PC-3 (cell line): Measurements from ENCODE around the gene HP1BP3. TPM values are rescaled to one million over a fixed set of nuclear protein-coding genes. Genes with fewer than 3 reads are reported as not detected.

Experiments
- ATAC-seq: fragments of 200-7000 bp; cut with Tn5 transposase; 2 replicates; pipeline ENCODE4 v1.9.1; 2020; ENCODE audit warnings: mild to moderate bottlenecking, moderate library complexity
- BruUV-seq: library from RNA; stranded (reverse); fragments of 400-500 nt; replicated peaks from 2 replicates; lab custom pipeline; 2021; lab: Mats Ljungman, UMichigan
- CTCF ChIA-PET: fragments of 300-600 bp; sonication (Branson Sonifier 250); formaldehyde crosslinking; loops from one replicate; lab custom pipeline; 2022; ENCODE audit warnings: antibody characterized with exemption; lab: Charles Lee
- POLR2A ChIA-PET: fragments of 300-600 bp; sonication (Branson Sonifier 250); formaldehyde crosslinking; loops from one replicate; lab custom pipeline; 2022; ENCODE audit warnings: antibody characterized with exemption; ENCODE audit not compliant: unreplicated experiment; lab: Charles Lee
- DNase-seq: peaks from one replicate; pipeline ENCODE4 v3.0.0-alpha.2; 2015
- H2AFZ ChIP-seq: fragments of 300-600 bp; sonication (generic); 2 replicates; pipeline ENCODE4 v1.6.0; 2016; ENCODE audit warnings: antibody characterized with exemption, low read length
- H3F3A ChIP-seq: fragments of 300-600 bp; sonication (generic); one replicate; pipeline ENCODE4 v1.6.0; 2017; ENCODE audit warnings: antibody characterized with exemption, low read length, control low read depth, mild to moderate bottlenecking; ENCODE audit not compliant: unreplicated experiment
- H3K27ac ChIP-seq: fragments of 300-600 bp; sonication (generic); 2 replicates; pipeline ENCODE4 v1.5.1; 2016; ENCODE audit warnings: mild to moderate bottlenecking, low read length
- H3K27me3 ChIP-seq: fragments of 300-600 bp; sonication (generic); 2 replicates; pipeline ENCODE4 v1.6.1; 2016; ENCODE audit warnings: low read length, mixed read lengths
- H3K36me3 ChIP-seq: fragments of 300-600 bp; sonication (generic); 2 replicates; pipeline ENCODE4 v1.6.1; 2016; ENCODE audit warnings: low read depth, mixed run types, low read length, mixed read lengths
- H3K4me1 ChIP-seq: fragments of 300-600 bp; sonication (generic); 2 replicates; pipeline ENCODE4 v1.5.1; 2016; ENCODE audit warnings: low read length; ENCODE audit not compliant: insufficient read depth
- H3K4me2 ChIP-seq: fragments of 300-600 bp; sonication (generic); 2 replicates; pipeline ENCODE4 v1.6.0; 2016; ENCODE audit warnings: low read length
- H3K4me3 ChIP-seq: fragments of 300-600 bp; sonication (generic); 2 replicates; pipeline ENCODE4 v1.5.1; 2016; ENCODE audit warnings: mild to moderate bottlenecking, low read length, mixed read lengths
- H3K79me2 ChIP-seq: fragments of 300-600 bp; sonication (generic); 2 replicates; pipeline ENCODE4 v1.6.1; 2017; ENCODE audit warnings: low read length, mixed read lengths
- H3K9ac ChIP-seq: fragments of 300-600 bp; sonication (generic); 2 replicates; pipeline ENCODE4 v1.6.0; 2016; ENCODE audit warnings: mild to moderate bottlenecking, low read length
- H3K9me2 ChIP-seq: fragments of 300-600 bp; sonication (generic); replicated peaks from 2 replicates; pipeline ENCODE4 v1.6.1; 2016; ENCODE audit warnings: mixed run types, low read length, mixed read lengths
- H3K9me3 ChIP-seq: fragments of 300-600 bp; sonication (generic); 2 replicates; pipeline ENCODE4 v1.6.1; 2016; ENCODE audit warnings: low read length, mixed read lengths
- H4K20me1 ChIP-seq: fragments of 300-600 bp; sonication (generic); 2 replicates; pipeline ENCODE4 v1.6.1; 2016; ENCODE audit warnings: low read length, mixed read lengths
- CTCF ChIP-seq: fragments of 300-600 bp; sonication (generic); conservative IDR thresholded peaks from 2 replicates; pipeline ENCODE4 v1.5.1; 2017; ENCODE audit warnings: antibody characterized with exemption, low read depth, mild to moderate bottlenecking, low read length
- EZH2 ChIP-seq: fragments of 300-600 bp; sonication (generic); IDR thresholded peaks from one replicate; pipeline ENCODE4 v1.6.1; 2017; ENCODE audit warnings: antibody characterized with exemption, mild to moderate bottlenecking, low read length; ENCODE audit not compliant: unreplicated experiment
- EZH2phosphoT487 ChIP-seq: fragments of 300-600 bp; sonication (generic); IDR thresholded peaks from 2 replicates; pipeline ENCODE4 v1.6.1; 2018; ENCODE audit warnings: mild to moderate bottlenecking, antibody characterized with exemption, low read length, borderline replicate concordance
- intact Hi-C: fragments of 100-400 bp; cut with micrococcal nuclease; formaldehyde crosslinking; loops from 2 replicates; pipeline ENCODE4 v1.9.0; 2023
- total RNA-seq: library from RNA; depleted of rRNA; stranded (reverse); fragments of >200 nt; gene quantifications from 2 replicates; pipeline ENCODE4 v1.2.3, GENCODE V29; 2014

Gene HP1BP3
- total RNA-seq, 1 experiment from 2014 or later: 243 TPM

GRCh38 chr1:20775700-20776099 is 11.4 kb downstream of the HP1BP3 start:
- Histone ChIP-seq H4K20me1 (peaks cover 44% of the 10 kb centered on the region), H3K9me2 (no peaks in the 10 kb centered on the region), H3K4me3 (no peak overlapping the region), H3K4me2 (no peak overlapping the region), H3K79me2 (peaks cover 67% of the 10 kb centered on the region), H3K4me1 (no peaks in the 10 kb centered on the region; the same call in 1 of the 2 replicates), H2AFZ (no peak overlapping the region), H3K9me3 (no peaks in the 10 kb centered on the region), H3K27me3 (no peaks in the 10 kb centered on the region), H3K9ac (no peak overlapping the region), H3K36me3 (peaks cover 88% of the 10 kb centered on the region), H3F3A (no peaks in the 10 kb centered on the region), H3K27ac (no peak overlapping the region)
- ChIA-PET POLR2A (no interaction called here), CTCF (no interaction called here)
- TF ChIP-seq EZH2 (no peak), EZH2phosphoT487 (no peak), CTCF (no peak)
- ATAC-seq (no peak), DNase-seq (no peak)
- intact Hi-C loops: no loop called here
- BruUV-seq: no TSS peak

GRCh38 chr1:20771780-20772179 is 15.3 kb downstream of the HP1BP3 start:
- peaks cover 29% of the 10 kb centered on the region for H3K79me2 ChIP-seq
- no peaks in the 10 kb centered on the region for H3K9me2 ChIP-seq
- no peaks in the 10 kb centered on the region for H3K27me3 ChIP-seq
- ATAC-seq (no peak), DNase-seq (no peak)
- H2AFZ ChIP-seq: no peak overlapping the region
- peaks cover 91% of the 10 kb centered on the region for H3K36me3 ChIP-seq
- H3K4me2 ChIP-seq: no peak overlapping the region
- no peaks in the 10 kb centered on the region; the same call in 1 of the 2 replicates for H3K4me1 ChIP-seq
- no peak overlapping the region for H3K27ac ChIP-seq
- ChIA-PET POLR2A (no interaction called here), CTCF (no interaction called here)
- H3K9me3 ChIP-seq: no peaks in the 10 kb centered on the region
- H4K20me1 ChIP-seq: peaks cover 17% of the 10 kb centered on the region
- BruUV-seq: no TSS peak
- no peaks in the 10 kb centered on the region for H3F3A ChIP-seq
- intact Hi-C loops: no loop called here
- no peak overlapping the region for H3K9ac ChIP-seq
- no peak overlapping the region for H3K4me3 ChIP-seq
- TF ChIP-seq CTCF (no peak), EZH2phosphoT487 (no peak), EZH2 (no peak)

GRCh38 chr1:20770314-20771087 is 16.6 kb downstream of the HP1BP3 start:
- H3K36me3 ChIP-seq: peaks cover 90% of the 10 kb centered on the region
- H3K4me3 ChIP-seq: no peak overlapping the region
- peaks cover 20% of the 10 kb centered on the region for H3K79me2 ChIP-seq
- H3F3A ChIP-seq: no peaks in the 10 kb centered on the region
- no peaks in the 10 kb centered on the region for H3K9me2 ChIP-seq
- H3K4me1 ChIP-seq: no peaks in the 10 kb centered on the region
- DNase-seq (no peak), ATAC-seq (no peak)
- no peaks in the 10 kb centered on the region for H3K27me3 ChIP-seq
- H3K9ac ChIP-seq: no peak overlapping the region
- TF ChIP-seq EZH2phosphoT487: no peak
- TF ChIP-seq EZH2: no peak
- peaks cover 5% of the 10 kb centered on the region; the same call in 1 of the 2 replicates for H4K20me1 ChIP-seq
- BruUV-seq: no TSS peak
- no peak overlapping the region for H3K4me2 ChIP-seq
- no peak overlapping the region for H3K27ac ChIP-seq
- H2AFZ ChIP-seq: no peak overlapping the region
- no peaks in the 10 kb centered on the region for H3K9me3 ChIP-seq
- POLR2A ChIA-PET: no interaction called here
- CTCF ChIA-PET: interaction anchor here (0.6 kb wide), 1 partner anchor 221 kb away, joined by 4 read pairs; no protein-coding TSS in a partner anchor
- intact Hi-C loops: no loop called here
